HG03442 (cell line): ENCODE data around the gene TIMP2.
"Not testable (repeated sequence)": the region's sequence is repeated elsewhere in the genome, so short reads cannot be mapped to it uniquely, and the experiment has no call there.

Experiments used
- ATAC-seq: cut with Tn5 transposase; IDR thresholded peaks from one replicate; pipeline ENCODE4 v1.9.1; 2021; ENCODE audit warnings: mild to moderate bottlenecking, moderate library complexity; ENCODE audit not compliant: unreplicated experiment

Gene TIMP2

DNA sequence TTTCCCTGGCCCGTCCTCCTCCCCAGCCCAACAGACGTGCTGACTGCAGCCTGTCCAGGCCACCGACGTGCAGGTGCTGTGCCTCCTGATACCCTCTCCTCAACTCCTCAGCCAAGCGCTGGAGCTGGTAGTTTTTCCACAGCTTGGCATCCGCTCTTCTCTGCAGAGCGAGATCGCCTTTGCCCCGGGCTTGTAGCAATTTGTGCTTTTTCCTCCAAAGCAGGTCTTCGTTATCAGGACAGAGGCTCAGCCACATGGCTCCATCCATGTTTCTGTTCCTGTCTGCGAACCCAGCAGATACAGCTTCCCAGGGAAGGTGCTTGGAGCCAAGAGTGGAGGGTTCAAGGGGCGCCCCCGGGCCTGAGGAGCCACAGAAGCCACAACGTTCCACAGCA, 33.1 kb downstream of the TIMP2 start:
- ATAC-seq, result no peak

DNA sequence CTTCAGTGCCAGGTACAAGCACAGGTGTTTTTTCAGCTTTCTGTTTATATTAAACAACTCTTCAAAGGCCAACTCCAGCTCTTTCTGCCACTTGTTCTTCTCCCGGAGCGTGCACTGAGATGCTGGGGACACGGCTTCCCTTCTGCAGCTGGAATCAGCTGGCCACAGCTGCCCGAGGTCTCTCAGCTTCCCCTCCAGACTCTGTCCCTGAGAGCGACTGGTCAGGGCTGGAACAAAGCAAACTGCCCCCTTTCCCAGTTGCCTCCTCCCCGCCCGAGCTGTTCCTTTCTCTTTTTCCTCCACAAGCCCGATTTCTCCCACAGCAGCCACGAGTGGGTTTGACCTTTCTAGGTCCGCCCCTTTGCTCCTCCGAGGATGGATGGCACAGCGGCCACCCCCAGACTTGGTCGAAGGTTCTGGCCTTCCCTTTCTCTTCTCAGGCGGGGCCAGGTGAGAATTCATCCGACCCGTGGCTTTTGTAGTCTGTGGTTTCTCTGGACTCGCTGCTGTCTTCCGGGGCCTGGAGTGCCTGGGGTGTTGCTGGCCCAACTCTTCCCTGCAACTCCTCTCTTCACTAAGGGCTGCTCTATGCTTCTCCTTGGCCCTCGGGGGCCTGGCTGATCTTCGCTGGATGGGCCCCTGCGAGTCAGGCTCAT, 33.7 kb downstream of the TIMP2 start:
- ATAC-seq, result no peak

DNA sequence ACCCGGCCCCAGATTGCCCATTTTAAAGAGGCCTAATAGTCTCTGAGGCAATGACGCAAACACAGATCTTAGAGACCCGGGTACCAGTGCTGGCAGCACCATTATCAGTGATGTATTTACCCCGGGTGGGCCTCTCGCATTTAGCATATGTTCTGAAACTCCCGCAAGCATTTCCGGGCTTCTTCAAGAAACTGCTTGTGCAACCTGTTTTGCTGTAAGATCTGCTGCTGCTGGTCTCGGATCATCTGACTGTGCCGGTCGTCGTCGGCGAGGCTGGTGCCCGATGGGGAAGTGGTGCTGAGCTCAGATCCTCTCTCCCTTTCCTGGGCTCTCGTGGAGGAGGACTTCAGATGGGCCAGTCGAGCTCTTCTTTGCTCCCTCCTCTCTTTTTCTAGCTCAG, 34.7 kb downstream of the TIMP2 start:
- no peak for ATAC-seq

DNA sequence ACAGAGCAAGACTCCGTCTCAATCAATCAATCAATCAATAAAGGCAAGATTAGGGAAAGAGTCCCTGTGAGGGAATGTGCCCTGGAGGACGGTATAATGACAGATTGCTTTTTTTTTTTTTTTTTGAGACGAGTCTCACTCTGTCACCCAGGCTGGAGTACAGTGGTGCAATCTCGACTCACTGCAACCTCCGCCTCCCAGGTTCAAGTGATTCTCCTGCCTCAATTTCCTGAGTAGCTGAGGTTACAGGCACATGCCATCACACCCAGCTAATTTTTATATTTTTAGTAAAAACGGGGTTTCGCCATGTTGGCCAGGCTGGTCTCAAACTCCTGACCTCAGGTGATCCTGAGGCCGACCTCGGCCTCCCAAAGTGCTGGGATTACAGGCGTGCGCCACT, 35.1 kb downstream of the TIMP2 start:
- not testable (repeated sequence) for ATAC-seq

DNA sequence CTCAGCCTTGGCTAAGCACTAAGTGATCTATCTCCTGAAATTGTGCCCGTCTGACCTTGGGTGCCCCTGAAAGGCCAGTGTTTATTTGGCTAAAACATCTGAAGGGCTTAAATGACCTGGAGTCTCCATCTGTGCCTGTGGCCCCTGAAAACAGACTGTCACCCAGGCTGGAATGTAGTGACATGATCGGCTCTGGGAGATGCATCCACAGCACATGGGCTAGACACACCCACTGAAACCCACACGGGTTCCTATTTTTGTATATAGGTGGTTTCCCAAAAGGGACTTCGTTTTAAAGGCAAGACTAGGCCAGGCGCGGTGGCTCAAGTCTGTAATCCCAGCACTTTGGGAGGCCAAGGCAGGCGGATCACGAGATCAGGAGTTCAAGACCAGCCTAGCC, 35.7 kb downstream of the TIMP2 start:
- ATAC-seq, result no peak

DNA sequence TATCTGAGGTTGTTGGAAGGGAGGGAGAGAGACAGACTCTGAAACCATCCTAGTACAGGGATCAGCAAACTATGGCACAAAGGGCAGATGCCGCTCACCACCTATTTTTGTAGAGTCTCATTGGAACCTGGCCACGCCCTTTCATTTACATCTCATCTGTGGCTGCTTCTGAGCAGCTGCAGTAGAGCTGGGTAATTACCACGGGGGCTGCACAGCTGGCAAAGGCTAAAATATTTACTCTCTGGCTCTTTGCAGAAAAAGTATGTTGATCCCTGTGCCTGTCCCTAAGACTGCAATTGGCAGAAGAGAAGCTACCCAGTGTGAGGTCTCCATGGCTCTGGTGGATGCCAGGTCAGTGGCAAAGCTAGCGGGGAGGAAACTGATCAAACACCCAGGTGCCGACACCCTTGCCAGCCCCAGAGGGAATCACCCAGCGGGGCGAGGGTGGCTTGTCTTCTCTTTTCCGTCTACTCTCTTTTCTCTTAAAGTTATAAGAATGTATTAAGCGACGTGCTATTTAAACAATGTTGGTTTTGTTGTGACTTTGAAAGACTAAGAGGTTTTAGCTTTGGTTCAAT, 36.2 kb downstream of the TIMP2 start:
- no peak for ATAC-seq

DNA sequence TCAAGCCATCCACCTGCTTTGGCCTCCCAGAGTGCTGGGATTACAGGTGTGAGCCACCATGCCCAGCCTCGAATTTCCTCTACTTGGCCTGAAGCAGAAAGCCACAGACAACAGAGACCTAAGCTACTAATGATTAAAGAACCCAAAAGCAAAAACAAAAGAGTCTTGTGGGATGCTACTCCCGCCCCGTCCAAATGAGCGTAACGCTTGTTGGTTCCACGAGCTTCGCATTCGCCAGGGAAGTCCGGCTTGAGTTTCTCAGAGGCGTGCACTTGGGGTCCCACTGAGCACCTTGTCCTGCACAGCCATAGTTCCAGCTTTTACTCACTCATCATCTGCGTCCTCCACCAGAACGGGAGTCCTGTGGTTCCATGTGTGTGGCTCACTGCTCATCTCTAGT, 38.2 kb downstream of the TIMP2 start:
- ATAC-seq, result no peak

DNA sequence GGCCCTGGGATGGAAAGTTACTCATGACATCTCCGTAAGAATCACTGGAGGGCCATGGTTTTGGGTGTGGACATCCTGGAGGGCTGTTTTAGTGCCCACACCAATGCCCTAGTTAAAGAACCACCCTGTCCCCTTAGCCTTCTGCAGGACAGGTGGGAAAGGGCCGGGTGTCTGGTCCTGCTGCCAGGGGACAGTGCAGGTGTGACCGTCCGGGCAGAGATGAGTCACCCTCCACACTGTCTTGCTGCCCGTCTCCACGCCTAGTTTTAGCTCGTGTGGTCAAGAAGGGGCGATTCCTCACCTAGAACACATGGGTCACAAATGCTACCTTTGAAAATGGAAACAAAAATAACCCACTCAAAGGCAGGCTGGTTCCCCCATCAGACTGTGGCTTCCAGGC, 39.2 kb downstream of the TIMP2 start:
- no peak for ATAC-seq

DNA sequence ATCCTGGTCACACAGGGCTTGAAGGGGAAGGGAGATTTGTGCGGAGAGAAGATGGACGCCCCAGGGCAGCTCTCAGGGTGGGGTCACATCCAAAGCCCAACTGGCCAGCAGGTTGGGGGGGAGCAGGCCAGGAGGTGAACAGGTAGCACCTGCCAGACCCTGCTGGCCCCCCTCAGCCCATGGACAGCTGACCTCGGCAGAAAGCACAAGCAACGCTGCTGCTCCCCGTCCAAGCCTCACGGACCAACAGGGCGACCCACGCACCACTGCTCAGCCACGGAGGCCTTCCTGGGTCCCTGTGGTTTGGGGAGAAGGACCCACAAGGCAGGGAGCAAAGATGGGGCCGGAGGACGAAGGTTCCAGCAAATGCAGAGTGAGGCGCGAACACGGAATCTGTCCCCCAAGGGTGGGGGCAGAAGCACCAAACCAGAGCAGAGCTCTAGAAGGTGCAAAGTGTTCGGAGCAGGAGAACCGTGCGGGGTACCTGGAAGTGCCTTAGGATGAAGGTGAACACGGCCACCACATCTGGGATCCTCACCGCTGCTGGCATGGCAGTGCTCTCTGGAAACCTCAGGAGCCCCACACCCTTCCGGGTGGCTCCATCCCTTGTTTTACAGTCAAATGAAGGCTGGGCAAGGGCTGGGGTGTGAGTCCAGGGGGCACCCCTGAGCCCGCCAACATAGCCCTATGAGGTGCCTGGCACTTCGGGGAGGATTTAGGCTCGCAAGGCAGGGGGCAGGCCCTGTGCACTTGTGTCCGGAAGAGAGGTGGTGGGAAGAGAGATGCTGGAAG, 40.1 kb downstream of the TIMP2 start:
- ATAC-seq, result no peak

DNA sequence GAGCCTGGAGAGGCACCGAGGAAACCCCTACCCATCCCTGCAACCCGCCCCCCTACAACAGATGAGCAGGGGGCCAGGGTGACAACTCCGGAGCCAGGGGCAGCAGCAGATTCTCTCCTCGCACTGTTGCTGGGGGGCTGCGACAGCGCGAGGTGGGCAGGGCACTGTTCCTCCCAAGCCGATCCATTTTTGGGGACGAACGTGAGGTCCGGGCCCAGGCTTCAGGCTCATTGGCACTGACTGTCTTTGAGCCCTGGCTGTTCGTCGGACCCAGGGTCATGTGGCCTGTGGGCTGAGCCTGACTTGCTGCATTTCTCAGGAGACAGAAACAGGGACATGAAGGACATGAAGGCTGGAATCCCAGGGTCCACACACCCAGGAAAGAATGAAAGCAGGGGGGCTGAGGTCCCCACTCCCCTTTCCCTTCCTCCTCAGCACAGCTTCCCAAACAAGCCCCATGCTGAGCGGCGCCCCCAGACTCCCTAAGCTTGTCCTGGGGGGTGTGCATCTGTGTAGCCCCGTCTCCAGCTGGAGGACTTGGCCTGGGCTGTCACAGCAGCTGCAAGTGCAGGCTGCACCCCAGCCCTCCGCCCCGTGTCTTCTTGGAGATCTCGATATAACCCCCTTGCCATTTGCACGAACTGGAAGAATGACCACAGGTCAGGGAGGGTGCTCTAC, 40.9 kb downstream of the TIMP2 start:
- ATAC-seq, result no peak

DNA sequence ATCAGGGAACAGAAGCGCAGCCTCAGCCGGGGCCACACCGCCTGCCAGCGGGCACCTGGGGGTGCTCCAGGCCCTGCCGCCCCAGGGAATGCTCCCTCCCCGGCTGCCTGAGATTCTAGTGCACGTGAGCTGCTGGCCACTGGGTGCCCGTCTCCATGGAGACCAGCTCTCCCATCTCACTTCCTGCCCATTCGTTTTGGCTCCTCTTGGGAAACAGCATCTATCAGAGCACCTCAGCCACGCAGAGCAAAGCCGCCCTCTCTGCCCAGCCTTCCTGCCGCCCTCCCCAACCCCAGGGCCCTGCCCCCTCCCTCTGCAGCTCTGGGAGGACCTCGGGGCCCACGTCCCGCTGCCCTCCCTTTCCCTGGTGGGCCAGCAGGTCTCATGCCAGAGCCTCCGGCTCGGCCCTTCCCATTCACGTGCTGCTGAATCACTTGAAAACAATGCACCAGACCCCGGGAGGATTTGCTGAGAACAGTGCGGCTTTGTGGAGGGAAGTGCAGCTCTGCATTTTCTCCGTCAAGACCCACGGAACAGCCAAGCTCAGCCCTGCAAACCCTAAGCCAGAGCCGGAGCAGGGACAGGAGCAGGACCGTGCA, 41.6 kb downstream of the TIMP2 start:
- ATAC-seq, result no peak

DNA sequence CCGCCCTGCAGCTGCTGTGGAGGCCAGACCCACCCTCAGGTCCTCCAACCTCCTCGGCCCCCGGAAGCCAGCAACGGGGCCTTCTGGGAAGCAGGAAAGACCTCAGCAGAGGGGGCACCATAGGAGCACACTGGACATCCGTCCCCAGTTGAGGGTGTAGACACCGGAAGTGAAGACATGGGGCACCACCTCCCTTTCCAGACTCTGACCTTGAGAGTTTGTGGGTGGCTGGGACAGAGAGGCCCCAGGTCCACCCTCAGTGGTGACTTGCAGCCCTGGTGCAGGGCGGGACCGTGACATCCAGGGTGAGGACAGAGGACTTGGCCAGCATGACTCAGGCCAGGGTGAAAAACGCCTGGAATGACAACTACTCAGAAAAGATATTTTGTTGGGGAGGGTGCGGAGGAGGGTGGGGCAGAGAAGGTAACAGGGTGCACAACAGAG, 42.1 kb downstream of the TIMP2 start:
- ATAC-seq, result no peak

DNA sequence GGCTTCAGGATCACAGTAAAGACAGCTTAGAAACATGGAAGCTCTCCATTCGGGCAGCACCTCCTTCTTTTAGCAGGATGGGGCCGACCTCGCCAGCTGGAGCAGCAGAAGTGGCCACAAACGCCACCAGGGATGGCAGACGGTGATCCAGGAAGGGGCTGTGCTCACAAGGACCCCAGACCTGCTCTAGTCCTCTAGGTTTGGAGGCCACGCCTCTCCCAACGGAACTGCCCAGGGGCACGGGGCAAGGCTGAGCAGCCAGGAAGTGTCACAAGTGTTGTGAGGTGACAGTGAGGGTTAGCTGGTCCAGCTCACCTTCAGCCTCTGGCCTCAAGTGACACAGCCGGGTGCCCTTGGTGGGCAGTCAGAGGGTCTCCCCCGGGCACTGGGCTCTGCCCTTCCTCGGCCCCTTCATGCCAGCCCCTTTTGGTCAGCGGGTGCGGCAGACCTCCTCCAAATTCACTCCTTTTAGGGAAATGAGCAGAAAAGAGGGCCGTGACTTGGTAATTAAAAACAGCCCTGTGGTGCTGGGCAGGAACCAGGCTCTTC, 42.6 kb downstream of the TIMP2 start:
- no peak for ATAC-seq

DNA sequence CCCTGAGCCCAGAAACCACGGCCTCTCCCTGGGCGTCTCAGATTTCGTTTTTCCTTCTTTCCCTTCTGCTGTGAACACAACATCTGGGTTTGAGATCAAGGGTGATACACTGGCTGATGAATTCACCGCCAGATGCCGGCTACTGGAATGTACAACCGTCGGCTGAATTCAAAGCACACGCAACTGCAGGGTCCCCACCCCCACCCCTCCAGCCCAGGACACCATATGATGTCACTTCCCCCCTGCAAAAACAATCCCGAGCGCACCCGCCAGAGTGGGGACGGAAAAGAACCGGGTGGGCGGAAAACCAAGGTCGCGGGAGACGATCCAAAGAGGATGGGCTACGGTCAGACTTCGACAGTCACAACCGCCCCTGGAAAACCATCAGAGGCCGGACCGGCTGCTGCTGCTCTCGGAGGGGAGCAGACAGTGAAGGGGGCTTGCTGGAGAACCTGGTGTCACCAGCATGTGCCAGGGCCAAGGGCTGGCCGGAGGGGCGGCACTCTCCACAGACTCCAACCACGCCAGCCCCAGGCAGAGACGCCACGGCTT, 45.5 kb downstream of the TIMP2 start:
- no peak for ATAC-seq

DNA sequence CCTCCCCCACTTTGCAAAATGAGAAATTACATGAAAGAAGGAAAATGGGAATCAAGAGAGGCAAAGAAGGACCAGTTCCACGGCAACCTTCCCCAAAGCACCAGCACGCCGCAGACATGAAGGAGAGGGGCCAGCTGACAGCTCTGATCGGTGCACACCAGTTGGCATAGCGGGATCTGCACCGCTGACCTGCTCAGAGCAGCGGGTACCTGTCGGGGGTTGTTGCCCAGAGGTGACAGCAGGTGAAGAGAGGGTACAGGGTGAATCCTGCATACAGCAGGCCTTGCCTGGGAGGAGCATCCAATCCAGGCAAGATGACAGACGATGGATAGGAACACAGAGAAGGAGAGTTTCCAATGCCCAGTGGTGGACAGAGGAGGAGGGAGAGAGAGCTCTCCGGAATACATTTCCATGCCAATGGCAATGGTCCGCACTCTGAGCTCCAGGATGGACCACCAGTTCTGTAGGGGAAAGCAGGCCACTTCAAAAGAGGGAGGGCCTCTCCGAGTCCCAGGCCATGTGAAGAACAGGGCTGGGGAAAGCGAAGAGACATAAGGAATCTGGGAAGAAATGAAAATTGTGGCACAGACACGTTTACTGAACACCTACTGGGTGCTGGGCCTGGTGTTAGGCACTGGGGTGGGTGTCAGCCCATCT, 46.2 kb downstream of the TIMP2 start:
- no peak for ATAC-seq

DNA sequence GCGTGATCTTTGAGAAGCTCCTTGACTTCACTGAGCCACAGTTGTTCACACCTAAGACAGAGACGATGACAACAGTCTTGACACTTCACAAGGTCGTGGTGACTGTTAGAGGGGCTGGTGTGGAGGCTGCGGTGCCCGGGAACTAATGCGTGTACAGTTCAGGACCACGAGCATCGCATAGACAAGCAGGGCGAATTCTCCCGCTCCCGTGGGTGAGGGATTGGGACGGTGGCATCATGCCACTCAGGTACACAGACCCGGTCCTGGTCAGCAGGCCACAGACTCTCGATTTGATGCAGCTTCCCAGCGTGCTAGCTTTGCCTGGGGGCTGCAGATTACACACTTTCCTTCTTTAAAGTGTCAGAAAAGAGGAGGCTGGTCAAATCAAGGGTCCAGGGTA, 46.9 kb downstream of the TIMP2 start:
- no peak for ATAC-seq

DNA sequence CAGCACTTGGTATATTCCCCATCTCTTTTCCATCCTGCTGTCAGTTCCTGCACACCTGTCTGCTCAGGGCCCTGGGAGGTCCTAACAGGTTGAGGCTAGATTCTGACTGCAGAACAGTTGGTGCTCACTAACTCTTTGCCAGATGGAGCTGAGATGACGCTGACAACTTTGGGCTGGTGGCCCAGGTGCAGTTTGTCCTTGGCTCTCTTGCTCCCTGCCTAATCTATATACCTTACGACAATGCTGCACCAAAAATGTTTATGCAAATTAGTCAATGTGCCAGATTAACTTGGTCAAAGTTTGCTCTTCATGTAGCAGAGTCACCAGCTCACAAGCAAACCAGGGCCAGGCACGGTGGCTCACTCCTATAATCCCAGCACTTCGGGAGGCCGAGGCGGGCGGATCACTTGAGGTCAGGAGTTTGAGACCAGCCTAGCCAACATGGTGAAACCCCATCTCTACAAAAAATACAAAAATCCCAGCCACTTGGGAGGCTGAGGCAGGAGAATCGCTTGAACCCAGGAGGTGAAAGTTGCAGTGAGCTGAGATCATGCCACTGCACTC, 48.2 kb downstream of the TIMP2 start:
- ATAC-seq, result not testable (repeated sequence)

DNA sequence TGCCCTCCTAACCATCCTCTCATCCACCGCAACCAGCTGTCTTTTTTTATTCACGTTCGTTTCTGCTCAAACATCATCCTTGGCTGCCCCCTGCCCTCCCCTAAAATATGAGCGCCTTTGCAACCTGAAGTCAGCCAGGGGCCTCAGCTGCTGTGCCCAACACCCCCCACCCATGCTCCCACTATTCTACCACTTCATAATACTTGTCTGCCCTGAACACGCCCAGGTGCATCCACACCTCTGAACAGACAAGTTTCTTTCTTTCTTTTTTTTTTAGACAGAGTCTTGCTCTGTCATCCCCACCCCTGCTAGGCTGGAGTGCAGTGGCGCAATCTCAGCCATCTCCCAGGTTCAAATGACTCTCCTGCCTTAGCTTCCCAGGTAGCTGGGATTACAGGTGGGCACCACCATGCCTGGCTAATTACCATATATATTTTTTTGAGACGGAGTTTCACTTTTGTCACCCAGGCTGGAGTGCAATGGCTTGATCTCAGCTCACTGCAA, 49.0 kb downstream of the TIMP2 start:
- no peak for ATAC-seq

DNA sequence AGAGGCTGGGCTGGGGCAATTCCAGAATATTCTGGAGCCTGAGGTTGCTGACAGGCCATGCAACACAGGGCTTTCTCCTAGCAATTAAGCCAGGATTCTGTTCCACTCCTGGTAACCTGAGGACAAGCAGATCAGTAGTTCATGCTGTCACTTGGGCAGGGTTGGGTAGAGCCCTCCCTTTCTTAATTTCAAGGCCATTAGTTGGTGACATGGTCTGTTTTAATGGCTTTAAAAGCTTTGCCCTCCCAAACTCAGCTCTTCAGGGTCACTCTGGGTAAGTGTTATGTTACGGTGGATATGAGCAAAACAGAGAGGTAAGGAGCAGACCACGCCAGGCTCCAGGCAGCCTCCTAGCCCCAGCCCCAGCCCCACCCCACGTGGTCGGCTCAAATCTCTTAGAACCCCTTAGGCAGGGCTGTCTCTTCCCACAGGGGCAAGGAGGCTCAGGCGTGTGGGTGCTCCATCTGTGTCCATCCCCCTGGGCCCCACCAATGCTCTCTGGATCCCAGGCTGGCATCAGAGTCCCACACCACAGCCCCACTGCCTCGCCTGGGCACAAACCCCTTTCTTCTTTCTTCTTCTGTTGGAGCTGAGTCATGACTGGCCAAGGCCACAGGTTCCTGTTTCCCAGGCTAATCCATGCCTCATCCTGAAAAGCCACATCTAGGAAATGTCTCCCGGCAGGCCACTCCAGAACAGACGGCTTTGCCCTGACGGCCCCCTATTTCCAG, 49.7 kb downstream of the TIMP2 start:
- no peak for ATAC-seq
